Subcutaneous adipose tissue (tissue), 4 donors: ENCODE results near the gene OSBPL10. TPM values are rescaled to one million over a fixed set of nuclear protein-coding genes. Genes with fewer than 3 reads are reported as not detected.

Experiments used
- CTCF ChIP-seq: fragments of 450-650 bp; IDR thresholded peaks from one replicate; pipeline ENCODE4 v1.5.1; 2016; ENCODE audit warnings: low read depth, mild to moderate bottlenecking, control low read depth, antibody characterized with exemption, moderate library complexity
- total RNA-seq, 4 donors: library from RNA; depleted of rRNA; stranded (reverse); fragments of >200 nt; gene quantifications; one replicate each; pipeline ENCODE4 v1.1.0, GENCODE V29; 2016

OSBPL10 gene
- total RNA-seq, 4 donors from 2014 or later: 7.3 to 72.7 (median 26.0) TPM

GRCh38 chr3:31704591-31705179 is 276.4 kb downstream of the OSBPL10 start:
- no peak for TF ChIP-seq CTCF

GRCh38 chr3:31704156-31704555 is 276.9 kb downstream of the OSBPL10 start:
- no peak for TF ChIP-seq CTCF

DNA sequence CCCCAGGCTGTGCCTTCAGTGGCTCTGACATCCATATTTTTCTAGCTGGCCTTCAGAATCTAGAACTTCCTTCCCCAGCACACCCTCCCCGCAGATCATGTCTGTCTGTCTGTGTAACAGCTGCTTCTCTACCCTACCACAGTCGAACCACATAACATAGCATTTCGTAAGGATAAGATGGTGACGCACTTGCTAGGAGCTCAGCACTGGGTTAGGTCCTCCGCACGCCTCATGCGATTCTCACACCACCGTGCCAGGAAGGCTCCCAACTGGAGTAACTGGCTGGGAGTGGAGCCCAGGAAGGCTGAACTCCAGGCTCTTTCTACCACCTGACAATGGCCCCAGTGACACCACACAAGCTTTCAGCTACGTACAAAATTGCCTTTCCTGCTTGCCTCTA is 279.8 kb downstream of the OSBPL10 start:
- no peak for TF ChIP-seq CTCF

DNA sequence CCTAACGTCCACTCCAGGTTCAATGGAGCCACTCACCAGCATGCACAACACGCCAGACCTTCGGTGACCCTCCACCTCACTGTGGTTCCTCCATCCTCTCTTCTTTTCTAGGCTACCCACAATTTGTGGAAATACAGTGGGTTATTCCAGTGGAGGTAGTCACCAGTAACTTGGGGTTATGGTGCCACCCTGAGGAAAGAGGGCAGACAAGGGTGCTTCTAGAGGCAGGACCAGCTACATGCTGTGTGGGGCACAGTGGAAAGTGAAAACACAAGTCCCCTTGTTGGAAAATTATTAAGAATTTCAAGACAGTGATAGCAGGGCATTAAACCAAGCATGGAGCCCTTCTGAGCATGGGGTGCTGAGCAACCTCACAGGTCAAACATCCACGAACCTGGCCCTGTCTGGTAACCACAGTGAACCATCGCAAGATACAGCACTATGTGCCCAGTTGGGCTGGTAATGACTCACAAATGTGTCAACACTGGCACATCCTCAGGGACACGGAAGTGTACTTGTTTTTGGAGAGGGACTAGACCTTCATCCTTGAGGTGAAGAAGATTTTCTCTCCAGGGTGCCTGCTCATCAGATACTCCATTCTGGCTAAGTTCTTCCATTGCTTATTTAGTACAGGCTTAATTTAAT is 281.6 kb downstream of the OSBPL10 start:
- TF ChIP-seq CTCF: no peak

DNA sequence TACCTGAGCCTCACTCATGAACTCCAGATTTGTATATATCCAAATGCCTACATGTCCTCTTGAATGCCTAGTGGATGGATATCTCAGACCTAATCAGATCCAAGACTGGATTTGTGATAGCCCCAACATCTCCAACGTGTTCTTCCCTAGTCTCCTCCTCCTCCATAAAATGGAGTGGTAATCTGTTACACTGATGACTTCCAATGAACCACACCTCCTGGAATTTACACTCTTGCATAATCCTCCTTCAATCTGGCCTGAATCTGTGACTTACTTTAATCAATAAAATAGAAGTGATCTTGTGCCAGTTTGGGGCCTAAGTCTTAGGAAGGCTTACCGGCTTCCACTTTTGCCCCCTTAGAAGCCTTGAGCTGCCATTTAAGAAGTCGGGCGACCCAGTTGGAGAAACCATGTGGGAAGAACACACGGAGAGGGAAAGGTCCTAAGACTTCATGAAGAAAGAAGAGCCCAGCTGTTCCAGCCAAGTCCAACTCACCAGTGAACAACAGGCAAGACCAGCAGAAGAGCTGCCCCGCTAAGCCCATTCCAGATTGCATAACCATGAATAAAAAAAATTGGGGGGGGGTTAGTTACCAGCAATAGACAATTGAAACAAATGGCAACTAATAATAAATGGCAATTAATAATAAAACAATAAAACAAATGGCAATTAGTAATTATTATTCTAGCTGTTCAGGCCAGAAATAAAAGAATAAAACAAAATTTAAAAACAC is 284.1 kb downstream of the OSBPL10 start:
- TF ChIP-seq CTCF: no peak

DNA sequence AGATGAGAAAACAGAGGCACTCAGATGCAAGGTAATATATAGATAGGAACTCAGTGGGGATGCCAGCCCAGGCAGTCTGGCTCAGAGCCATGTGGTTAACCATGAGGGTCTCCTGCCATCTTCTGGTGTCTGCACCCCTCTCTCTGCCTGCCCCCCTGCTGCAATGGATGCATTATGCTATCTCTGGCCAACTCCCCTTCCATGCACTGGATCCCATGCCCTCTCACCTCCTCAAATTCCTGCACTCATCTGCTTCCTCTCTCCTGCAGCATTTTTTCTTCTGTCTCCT is 285.1 kb downstream of the OSBPL10 start:
- no peak for TF ChIP-seq CTCF

DNA sequence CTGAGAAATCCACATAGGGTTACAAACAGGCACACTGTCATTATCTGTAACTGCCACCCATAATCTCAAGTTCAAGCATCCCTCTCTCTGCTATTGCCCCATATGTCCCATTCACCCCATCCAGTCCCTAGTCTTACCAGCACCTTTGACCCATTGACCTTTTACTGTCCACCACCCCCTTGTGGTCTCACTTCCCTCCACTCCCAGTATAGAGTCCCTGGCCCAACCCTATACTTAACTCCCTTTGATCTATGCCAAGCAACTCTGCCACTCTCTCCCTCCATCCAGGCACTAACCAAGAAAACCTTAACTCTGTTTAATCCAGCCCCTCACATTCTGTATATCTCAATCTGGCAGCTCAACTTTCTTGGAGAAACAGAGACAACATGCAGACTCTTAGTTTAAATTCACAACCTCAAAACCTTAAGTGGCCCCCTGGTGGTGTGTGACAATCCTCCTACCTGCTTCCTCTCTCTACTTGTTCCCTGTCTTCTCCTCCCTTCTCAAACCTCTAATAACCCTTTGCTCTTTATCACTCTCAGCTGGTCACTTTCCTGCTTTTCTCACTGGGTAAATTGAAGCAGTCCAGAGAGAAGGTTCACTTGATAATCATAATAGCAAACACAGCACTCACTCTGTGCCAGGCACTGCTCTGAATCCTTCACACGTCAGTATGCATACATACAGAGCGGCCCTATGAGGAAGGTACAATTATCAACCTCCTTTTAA is 285.6 kb downstream of the OSBPL10 start:
- TF ChIP-seq CTCF: no peak
